Hepatocyte (in vitro differentiated cells): Measurements from ENCODE around the gene MDFIC2.

Experiments used
- EZH2 ChIP-seq: fragments of 200-600 bp; sonication (generic); IDR thresholded peaks from 2 replicates; pipeline ENCODE4 v1.6.1; 2016; ENCODE audit warnings: antibody characterized with exemption, mild to moderate bottlenecking, borderline replicate concordance
- TF ChIP-seq, protein P1 (sequence below): fragments of 200-600 bp; sonication (generic); IDR thresholded peaks from 2 replicates; pipeline ENCODE4 v1.5.1; 2016; ENCODE audit warnings: antibody characterized with exemption, mild to moderate bottlenecking; ENCODE audit not compliant: poor library complexity

DNA sequence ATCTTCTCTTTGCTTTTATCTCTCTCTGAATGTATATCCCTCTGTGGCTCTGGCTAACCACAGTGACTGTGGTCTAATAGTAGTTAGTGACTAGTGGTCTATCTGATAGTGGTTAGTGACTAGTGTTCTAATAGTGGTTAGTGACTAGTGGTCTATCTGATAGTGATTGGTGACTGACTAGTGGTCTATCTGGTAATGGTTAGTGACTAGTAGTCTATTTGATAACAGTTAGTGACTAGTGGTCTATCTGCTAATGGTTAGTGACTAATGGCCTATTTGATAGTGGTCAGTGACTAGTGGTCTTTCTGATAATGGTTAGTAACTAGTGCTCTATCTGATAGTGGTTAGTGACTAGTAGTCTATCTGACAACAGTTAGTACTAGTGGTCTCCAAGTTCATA, 110.5 kb downstream of the MDFIC2 start:
- TF ChIP-seq, protein P1, sequence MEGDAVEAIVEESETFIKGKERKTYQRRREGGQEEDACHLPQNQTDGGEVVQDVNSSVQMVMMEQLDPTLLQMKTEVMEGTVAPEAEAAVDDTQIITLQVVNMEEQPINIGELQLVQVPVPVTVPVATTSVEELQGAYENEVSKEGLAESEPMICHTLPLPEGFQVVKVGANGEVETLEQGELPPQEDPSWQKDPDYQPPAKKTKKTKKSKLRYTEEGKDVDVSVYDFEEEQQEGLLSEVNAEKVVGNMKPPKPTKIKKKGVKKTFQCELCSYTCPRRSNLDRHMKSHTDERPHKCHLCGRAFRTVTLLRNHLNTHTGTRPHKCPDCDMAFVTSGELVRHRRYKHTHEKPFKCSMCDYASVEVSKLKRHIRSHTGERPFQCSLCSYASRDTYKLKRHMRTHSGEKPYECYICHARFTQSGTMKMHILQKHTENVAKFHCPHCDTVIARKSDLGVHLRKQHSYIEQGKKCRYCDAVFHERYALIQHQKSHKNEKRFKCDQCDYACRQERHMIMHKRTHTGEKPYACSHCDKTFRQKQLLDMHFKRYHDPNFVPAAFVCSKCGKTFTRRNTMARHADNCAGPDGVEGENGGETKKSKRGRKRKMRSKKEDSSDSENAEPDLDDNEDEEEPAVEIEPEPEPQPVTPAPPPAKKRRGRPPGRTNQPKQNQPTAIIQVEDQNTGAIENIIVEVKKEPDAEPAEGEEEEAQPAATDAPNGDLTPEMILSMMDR: no peak
- TF ChIP-seq EZH2: no peak
